Hepatocyte (in vitro differentiated cells): ENCODE data around the gene ZNF17.

Experiments
- EZH2 ChIP-seq: fragments of 200-600 bp; sonication (generic); IDR thresholded peaks from 2 replicates; pipeline ENCODE4 v1.6.1; 2016; ENCODE audit warnings: antibody characterized with exemption, mild to moderate bottlenecking, borderline replicate concordance
- EZH2phosphoT487 ChIP-seq: fragments of 200-600 bp; sonication (generic); IDR thresholded peaks from one replicate; pipeline ENCODE4 v1.6.1; 2018; ENCODE audit warnings: antibody characterized with exemption, mild to moderate bottlenecking, low read depth, moderate library complexity; ENCODE audit not compliant: unreplicated experiment, severe bottlenecking
- TF ChIP-seq, protein P1 (sequence below): fragments of 200-600 bp; sonication (generic); IDR thresholded peaks from 2 replicates; pipeline ENCODE4 v1.5.1; 2016; ENCODE audit warnings: antibody characterized with exemption, mild to moderate bottlenecking; ENCODE audit not compliant: poor library complexity

GRCh38 chr19:57380923-57381322 lies 30.0 kb upstream of the ZNF17 start:
- TF ChIP-seq EZH2 (no peak), EZH2phosphoT487 (no peak)
- TF ChIP-seq, protein P1, sequence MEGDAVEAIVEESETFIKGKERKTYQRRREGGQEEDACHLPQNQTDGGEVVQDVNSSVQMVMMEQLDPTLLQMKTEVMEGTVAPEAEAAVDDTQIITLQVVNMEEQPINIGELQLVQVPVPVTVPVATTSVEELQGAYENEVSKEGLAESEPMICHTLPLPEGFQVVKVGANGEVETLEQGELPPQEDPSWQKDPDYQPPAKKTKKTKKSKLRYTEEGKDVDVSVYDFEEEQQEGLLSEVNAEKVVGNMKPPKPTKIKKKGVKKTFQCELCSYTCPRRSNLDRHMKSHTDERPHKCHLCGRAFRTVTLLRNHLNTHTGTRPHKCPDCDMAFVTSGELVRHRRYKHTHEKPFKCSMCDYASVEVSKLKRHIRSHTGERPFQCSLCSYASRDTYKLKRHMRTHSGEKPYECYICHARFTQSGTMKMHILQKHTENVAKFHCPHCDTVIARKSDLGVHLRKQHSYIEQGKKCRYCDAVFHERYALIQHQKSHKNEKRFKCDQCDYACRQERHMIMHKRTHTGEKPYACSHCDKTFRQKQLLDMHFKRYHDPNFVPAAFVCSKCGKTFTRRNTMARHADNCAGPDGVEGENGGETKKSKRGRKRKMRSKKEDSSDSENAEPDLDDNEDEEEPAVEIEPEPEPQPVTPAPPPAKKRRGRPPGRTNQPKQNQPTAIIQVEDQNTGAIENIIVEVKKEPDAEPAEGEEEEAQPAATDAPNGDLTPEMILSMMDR: no peak
